Hematopoietic multipotent progenitor cell (in vitro differentiated cells): Measurements from ENCODE around the gene LEKR1. TPM values are rescaled to one million over a fixed set of nuclear protein-coding genes. Genes with fewer than 3 reads are reported as not detected.
A peak's percentile ranks its signal among the peaks of the same experiment; 100 is the strongest.

ENCODE experiments used
- DNase-seq, 3 donors: peaks; one replicate each; pipeline ENCODE4 v3.0.0-alpha.2; 2011 to 2015; ENCODE audit warnings: low read depth in 2 of 3, low spot score in 2 of 3
- total RNA-seq: library from RNA; depleted of rRNA; stranded (reverse); fragments of >200 nt; gene quantifications from one replicate; pipeline ENCODE4 v1.2.3, GENCODE V29; 2012

The LEKR1 gene
- total RNA-seq, 1 donor: 1.1 TPM

- no peak for DNase-seq
Observed at GRCh38 chr3:157045238-157045850, 219.2 kb downstream of the LEKR1 start.

GRCh38 chr3:157046520-157046919 is 220.4 kb downstream of the LEKR1 start:
- no peak for DNase-seq

- DNase-seq: no peak
Observed at GRCh38 chr3:157051055-157051454, 224.9 kb downstream of the LEKR1 start.

- no peak for DNase-seq
Observed at GRCh38 chr3:157051591-157051990, 225.4 kb downstream of the LEKR1 start.

GRCh38 chr3:157056035-157056434 is 229.9 kb downstream of the LEKR1 start:
- DNase-seq: no peak

GRCh38 chr3:157058392-157059071 is 232.4 kb downstream of the LEKR1 start:
- DNase-seq: no peak

GRCh38 chr3:157059181-157059580 is 233.0 kb downstream of the LEKR1 start:
- DNase-seq: no peak

GRCh38 chr3:157059661-157060060 is 233.5 kb downstream of the LEKR1 start:
- DNase-seq: no peak

- no peak for DNase-seq
Observed at GRCh38 chr3:157061265-157061664, 235.1 kb downstream of the LEKR1 start.

- DNase-seq: no peak
Observed at GRCh38 chr3:157063469-157063868, 237.3 kb downstream of the LEKR1 start.

GRCh38 chr3:157063926-157064325 is 237.8 kb downstream of the LEKR1 start:
- DNase-seq: no peak

- peak in 1 of 3 donors; percentile 48 for DNase-seq
Observed at GRCh38 chr3:157064402-157064801, 238.2 kb downstream of the LEKR1 start.

GRCh38 chr3:157065201-157065600 is 239.0 kb downstream of the LEKR1 start:
- DNase-seq: no peak

GRCh38 chr3:157066335-157067098 is 240.4 kb downstream of the LEKR1 start:
- no peak for DNase-seq

- no peak for DNase-seq
Observed at GRCh38 chr3:157067114-157067513, 241.0 kb downstream of the LEKR1 start.

GRCh38 chr3:157069406-157069805 is 243.3 kb downstream of the LEKR1 start:
- DNase-seq: no peak

GRCh38 chr3:157069846-157070677 is 243.9 kb downstream of the LEKR1 start:
- DNase-seq: no peak

GRCh38 chr3:157070678-157070999 is 244.5 kb downstream of the LEKR1 start:
- no peak for DNase-seq

GRCh38 chr3:157071744-157072525 is 245.8 kb downstream of the LEKR1 start:
- no peak for DNase-seq

- DNase-seq: no peak
Observed at GRCh38 chr3:157073810-157074209, 247.7 kb downstream of the LEKR1 start.
